Activated CD8-positive, alpha-beta memory T cell treated with anti-CD3 and anti-CD28 coated beads, Interleukin-2, amount 50 U/mL, for 1 hour (primary cell): ENCODE data around the gene OAS2.
A peak's percentile ranks its signal among the peaks of the same experiment; 100 is the strongest.

ENCODE experiments used
- DNase-seq: peaks from one replicate; pipeline ENCODE4 v3.0.0-alpha.2; 2020; ENCODE audit errors: extremely low read depth

Gene OAS2, protein sequence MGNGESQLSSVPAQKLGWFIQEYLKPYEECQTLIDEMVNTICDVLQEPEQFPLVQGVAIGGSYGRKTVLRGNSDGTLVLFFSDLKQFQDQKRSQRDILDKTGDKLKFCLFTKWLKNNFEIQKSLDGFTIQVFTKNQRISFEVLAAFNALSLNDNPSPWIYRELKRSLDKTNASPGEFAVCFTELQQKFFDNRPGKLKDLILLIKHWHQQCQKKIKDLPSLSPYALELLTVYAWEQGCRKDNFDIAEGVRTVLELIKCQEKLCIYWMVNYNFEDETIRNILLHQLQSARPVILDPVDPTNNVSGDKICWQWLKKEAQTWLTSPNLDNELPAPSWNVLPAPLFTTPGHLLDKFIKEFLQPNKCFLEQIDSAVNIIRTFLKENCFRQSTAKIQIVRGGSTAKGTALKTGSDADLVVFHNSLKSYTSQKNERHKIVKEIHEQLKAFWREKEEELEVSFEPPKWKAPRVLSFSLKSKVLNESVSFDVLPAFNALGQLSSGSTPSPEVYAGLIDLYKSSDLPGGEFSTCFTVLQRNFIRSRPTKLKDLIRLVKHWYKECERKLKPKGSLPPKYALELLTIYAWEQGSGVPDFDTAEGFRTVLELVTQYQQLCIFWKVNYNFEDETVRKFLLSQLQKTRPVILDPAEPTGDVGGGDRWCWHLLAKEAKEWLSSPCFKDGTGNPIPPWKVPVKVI

DNA sequence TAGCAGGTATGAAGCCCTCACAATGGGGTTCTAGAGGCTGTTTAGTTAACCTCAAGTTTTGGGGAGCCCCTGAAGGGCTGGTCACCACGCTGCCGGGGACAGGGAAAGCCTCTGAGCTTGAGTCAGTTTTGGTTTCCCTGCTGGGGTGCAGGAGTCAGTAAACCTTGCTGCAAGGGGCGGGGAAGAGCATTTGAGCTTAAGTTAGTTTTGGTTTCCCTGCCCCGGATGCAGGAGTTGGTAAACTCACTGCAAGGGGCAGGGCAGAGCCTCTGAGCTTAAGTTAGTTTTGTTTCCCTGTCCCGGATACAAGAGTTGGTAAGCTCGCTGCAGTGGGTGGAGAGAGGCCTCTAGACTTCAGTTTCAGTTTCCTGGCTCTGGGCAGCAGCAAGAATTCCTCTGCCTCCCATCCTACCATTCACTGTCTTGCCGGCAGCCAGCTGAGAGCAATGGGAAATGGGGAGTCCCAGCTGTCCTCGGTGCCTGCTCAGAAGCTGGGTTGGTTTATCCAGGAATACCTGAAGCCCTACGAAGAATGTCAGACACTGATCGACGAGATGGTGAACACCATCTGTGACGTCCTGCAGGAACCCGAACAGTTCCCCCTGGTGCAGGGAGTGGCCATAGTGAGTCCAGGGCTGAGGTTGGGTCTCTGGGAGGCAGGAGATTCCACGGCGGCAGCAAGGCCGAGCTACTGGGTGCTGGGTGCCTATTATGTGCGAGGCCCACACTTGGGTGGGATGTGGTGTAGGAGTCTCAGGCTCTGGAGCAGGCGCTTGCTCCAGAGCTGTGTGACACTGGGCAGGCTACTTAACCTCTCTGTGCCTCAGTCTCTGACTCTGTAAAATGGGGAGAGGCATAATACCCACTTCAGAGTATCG lies at the start of gene OAS2:
OAS2 (plus strand) TSS at position 357 of the 878 bp plus-strand sequence; CDS start at position 447, 90 bp downstream.
- DNase-seq: peak; percentile 29

DNA sequence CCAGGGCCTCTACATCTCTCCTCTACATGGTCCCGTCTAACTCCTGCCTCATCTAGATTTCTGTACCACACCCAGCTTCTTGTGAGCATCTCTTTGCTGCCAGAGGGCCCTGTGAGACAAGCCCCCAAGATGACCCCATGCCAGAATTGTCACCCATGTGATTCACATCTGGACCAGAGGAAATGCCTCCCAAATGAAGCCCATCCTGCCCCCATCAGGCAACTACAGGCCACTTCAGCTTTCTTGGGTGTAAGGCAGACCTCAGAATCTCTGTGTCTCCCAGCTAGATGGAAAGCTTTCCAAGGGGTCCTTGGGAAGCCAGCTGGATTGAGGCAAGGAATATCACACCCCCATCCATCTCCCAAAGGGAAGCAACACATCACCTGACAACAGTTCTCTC lies 49.3 kb upstream of the OAS2 start:
- no peak for DNase-seq

DNA sequence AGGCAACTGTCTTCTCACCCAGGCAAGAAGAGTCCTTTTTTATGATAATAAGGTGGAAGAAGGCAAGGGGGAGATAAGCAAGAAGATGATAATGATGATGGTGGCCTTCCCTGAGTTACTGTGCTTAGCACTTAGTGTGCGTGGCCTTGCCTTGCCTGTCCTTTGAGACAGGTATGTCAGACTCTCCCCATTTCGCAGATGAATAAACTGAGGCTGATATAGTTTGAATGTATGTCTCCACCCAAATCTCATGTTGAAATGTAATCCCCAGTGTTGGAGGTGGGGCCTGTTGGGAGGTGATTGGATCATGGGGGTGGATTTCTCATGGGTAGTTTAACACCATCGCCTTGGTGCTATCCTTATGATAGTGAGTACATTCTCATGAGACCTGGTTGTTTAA lies 48.6 kb upstream of the OAS2 start:
- no peak for DNase-seq

DNA sequence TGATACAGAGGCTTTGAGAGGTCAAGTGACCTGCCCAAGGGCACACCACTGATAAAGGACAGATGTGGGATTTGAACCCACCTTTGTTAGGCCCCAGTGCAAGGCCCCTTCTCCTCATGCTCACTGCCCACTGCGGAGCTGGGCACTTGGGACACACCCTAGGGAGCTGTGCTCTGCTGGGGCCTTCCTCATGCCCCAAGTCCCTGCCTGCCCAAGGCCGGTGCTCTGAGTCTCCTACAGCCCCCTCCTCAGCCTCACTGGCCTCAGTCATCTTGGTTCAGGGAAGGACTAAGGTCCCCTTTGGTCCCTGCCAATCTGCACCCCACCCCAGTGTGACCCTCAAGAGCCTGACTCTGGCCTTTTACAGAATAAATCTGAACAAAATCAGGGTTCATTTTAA lies 48.0 kb upstream of the OAS2 start:
- no peak for DNase-seq

DNA sequence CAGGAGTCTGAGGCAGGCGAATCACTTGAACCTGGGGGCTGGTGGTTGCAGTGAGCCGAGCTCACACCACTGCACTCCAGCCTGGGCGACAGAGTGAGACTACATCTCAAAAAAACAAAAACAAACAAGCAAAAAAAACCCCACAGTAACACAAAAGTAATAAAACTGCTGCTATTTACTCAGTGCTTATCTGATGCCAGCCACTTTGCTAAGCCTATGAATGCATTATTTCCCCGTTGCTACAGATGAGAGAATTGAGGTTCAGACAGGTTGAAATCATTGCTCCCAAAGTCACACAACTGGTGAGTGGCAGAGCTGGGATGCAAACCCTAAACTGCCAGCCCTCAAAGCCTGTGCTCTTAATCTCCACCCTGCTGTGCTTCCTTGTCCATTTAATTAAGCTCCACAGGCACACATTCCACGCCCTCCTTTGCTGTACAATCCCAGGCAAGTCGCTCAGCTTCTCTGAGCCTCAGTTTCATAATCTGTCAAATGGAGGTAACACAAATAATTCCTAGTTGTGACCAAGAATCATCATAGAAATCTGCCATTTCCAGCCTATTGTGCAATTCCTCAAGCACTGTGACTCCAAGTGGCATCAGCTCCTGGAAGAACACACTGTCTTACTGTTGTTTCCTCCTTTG lies 45.7 kb upstream of the OAS2 start:
- DNase-seq: no peak

DNA sequence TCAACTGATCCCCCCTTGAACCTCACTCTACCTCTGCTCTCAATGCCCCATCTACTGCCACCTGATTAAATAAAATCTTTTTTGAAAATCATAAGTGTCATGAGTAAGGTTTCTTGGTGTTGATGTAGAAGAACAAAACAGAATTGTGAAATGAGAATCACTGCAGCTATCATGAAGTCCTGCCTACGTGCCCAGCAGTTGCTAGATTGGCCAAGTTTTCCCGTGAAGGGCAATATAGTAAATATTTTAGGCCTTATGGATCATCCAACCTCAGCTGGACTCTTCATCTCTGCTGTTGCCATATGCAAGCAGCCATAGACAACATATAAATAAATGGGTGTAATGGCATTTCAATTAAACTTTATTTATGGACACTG lies 45.2 kb upstream of the OAS2 start:
- no peak for DNase-seq

DNA sequence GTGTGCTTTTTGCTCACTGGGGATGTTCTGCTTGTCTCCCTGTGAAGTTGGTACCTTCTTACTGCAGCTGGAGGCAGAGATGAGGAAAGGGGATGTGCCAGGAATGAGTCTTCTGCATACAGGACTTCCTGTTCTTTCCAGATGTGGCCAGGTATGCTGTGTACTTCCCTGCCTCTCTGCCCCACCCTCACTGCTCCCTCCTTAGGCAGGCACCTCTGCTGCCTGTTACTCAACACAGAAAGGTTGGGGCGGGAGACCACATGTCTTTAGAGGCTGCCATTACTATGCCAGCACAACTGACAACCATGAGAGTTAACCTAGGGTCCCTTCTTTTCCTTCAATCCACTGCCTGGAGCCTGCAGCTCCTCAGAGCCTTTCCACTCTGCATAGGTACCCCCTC lies 42.1 kb upstream of the OAS2 start:
- DNase-seq: no peak

DNA sequence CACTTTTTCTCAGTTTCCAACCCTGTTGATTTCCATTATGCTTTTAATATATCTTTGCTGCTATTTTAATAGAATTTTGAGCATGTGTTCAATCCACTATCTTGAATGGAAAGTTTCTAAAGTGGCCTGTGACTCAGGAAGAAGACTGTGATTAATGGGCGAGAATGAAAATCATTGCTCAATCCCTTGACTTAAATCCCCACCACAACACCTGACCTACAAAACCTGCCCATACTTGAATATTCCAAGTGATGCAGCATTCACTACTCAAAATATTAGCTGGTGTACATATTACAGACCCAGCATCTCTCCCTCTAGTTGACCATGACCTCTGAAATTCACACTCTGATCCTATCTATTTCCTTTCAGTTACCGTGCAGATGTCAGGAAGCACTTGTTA lies 41.4 kb upstream of the OAS2 start:
- no peak for DNase-seq

DNA sequence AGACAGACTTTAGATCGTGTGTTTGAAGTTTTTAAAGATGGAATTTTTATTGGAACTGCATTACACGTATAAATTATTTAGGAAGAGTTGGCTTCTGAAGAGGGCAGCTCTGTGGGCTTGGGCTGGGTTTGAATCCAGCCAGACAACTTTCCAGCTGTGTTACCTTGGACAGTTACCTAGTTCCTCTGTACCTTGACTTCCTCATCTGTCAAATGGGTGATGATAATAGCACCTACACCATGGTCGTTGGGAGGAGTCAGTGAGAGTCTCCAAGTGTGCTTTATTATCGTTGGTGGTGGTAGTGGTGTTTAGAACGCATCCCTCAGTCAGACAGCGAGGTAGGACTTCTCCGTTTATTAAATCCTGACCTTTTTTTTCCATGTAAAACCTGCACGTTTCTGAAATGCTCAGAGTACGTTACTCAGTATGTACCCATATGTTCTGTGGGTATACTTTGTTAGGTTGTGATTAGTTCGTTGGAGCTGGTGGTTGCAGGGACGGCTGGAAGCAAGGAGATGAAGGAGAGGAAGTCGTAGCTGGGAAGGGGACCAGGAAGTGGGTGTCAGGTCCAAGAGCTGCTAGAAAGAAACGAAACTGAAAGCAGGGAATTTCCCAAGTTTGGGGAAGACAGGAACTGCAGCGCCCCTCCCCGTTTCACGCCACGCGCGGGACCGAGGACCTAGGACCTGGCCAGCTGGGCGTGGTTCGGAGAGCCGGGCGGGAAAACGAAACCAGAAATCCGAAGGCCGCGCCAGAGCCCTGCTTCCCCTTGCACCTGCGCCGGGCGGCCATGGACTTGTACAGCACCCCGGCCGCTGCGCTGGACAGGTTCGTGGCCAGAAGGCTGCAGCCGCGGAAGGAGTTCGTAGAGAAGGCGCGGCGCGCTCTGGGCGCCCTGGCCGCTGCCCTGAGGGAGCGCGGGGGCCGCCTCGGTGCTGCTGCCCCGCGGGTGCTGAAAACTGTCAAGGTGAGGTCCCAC lies 40.3 kb upstream of the OAS2 start, which contains the start of gene OAS3:
OAS3 (plus strand) TSS at position 734 of the 979 bp plus-strand sequence; CDS start at position 791, 57 bp downstream.
- peak; percentile 9 for DNase-seq

DNA sequence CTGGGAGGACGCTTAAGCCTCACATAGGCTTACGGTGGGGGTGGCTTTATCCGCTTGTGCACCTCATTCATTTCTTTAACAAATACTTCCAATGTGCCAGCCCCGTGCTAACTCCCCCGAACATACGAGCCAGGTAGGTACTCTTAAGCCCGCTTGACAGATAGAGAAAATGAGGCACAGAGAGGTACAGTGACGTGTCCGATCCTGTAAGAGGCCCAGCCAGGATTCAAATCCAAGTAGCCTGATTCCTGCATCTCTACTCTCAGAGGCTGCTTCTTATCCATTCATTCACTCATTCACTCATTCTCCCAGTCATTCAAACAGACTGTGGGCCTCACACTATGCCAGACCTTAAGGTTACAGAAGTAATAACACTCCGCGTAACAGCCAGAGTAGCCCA lies 39.6 kb upstream of the OAS2 start:
- no peak for DNase-seq

DNA sequence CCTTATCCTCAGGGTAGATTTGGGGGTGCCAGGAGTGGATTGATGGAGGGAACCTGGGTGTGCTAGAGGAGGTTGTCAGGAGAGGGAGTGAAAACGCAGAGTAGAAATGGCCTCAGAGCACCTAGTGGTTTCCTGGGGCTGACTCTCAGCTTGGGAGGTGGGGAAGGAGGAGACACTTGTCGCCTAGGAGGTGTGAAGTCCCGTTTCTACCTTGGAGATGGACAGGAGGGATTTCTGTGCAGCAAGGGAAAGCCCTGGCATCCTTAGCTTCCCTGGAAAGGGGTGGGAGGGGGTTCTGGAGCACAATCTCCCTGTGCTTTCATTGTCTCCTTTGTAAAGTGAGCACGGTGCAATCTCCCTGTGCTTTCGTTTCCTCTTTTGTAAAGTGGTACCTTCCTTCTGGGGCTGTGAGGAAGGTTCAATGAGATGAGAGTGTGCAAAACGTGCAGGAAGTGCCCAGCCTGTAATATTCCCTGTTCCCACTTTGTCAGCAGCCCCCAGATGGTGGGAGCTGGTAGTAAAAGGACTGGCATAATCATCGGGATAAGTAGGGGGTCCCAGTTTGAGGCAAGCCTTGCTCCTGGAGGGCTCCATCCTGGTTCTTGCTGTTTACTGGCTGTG lies 38.4 kb upstream of the OAS2 start:
- DNase-seq: no peak

DNA sequence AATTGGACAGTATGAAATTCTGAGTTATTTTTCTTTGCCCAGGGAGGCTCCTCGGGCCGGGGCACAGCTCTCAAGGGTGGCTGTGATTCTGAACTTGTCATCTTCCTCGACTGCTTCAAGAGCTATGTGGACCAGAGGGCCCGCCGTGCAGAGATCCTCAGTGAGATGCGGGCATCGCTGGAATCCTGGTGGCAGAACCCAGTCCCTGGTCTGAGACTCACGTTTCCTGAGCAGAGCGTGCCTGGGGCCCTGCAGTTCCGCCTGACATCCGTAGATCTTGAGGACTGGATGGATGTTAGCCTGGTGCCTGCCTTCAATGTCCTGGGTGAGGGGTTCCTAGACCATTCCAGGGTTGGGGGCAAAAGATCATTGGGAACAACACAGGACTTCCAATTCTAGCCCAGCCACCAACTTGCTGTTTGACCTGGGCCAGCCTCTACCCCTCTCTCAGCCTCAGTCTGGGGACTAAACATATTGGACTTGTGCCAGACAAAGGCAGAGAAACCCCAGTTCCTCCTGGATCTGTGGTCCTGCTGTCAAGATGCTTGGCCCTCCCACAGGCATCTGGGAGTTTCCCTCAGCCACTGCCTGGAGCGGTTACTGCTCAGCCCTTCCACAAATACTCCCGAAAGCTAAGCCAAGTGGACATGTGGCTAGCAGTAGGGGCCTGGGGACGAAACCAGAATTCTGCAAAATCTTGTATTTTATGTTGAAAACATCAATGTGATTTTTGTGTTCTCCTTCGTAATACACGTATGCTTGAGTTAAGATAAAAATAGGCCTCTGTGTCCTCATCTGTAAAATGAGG lies 36.6 kb upstream of the OAS2 start:
- DNase-seq: no peak

DNA sequence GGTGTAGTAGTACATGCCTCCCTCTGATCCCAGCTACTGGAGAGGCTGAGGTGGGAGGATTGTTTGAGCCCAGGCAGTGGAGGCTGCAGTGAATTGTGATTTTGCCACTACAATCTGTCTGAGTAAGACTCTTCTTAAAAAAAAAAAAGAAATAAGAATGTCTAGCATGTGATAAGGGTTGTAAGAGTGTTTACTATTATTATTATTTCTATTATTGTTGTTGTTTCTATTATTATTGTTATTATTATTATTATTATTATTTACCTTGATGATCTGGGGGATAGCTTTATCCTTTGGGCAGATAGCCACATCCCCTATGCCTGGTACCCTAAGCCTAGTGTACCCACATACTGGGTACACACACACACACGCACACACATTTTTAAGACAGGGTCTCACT lies 35.7 kb upstream of the OAS2 start:
- DNase-seq: no peak

DNA sequence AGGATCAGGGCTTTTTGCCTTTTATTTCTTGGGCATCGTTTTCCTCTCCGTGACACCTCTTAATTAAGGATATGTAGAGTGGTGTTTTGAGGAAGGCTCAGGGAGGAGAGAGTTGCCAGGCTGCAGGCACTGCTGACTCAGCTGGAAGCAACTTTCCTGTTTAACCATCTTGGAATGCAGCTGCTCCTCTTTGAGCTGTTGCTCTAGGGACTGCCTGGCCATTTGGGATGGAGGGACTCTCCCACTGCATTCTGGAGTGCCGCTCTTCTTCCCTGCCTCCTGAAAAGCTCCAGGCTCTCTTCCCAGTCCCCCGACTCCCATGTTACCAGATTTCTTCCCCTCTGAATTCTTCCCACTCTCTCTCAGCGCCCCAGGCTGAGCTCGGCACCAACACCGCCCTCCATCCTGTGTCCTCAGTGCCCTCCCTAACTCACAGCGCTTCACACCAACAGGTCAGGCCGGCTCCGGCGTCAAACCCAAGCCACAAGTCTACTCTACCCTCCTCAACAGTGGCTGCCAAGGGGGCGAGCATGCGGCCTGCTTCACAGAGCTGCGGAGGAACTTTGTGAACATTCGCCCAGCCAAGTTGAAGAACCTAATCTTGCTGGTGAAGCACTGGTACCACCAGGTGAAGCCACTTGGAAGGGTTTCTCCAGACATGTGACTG lies 34.2 kb upstream of the OAS2 start:
- DNase-seq: no peak

DNA sequence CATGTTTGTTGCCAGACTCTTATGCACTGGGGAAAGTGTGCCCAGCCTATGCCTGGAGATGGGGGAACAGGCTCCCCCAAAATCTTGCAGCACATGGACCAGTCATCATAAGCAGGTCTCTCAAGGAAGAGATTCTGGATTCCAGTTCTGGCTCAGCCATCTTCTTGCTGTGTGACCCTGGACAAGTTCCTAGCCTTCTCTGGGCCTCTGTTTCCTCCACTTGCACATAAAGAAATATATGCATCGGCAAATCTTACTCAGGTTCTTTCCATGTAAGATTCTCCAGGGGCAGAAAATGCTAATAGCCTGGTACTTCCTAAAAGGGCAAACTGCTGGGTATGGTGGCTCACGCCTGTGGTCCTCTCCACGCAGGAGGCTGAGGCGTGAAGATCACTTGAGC lies 32.8 kb upstream of the OAS2 start:
- DNase-seq: no peak

DNA sequence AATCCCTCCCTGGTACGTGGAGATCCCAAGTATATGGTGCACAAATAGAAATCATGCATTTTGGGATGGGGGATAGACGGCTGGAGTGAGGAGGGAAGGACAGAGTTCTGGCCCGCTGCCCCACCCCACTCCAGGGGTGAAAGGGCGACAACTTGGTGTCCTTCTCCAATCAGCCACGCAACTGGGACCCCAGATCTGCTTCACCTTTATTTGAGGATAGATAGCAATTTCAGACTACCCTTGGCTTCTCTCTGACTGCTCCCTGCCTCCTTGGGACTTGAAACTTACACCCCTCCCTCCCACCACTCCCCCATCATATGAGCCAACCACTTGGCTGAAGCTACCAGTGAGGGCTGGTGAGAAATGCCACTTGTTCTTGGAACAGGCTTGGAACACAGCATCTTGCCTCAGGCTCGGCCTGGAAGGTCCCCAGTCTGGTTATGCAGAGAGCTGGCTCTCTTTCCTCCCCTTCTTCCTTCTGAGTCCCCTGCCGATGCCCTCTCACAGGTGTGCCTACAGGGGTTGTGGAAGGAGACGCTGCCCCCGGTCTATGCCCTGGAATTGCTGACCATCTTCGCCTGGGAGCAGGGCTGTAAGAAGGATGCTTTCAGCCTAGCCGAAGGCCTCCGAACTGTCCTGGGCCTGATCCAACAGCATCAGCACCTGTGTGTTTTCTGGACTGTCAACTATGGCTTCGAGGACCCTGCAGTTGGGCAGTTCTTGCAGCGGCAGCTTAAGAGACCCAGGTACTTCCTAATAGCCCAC lies 31.9 kb upstream of the OAS2 start:
- DNase-seq: no peak

DNA sequence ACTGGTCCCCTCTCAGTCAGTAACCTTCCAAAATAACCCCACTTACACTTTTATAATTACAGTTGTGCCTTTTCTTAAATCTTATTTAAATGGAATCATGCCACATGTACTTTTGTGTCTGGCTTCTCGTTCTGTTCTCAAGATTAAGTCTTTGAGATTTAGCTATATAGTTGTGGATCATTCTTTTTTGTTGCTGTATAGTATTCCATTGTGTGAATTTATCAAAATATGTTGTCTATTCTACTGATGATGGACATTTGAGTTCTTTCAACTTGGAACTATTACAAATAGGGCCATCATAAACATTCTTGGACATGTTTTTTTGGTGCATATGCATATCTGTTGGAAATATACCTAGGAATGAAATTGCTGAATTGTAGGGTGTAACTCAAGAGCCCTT lies 31.0 kb upstream of the OAS2 start:
- DNase-seq: no peak

DNA sequence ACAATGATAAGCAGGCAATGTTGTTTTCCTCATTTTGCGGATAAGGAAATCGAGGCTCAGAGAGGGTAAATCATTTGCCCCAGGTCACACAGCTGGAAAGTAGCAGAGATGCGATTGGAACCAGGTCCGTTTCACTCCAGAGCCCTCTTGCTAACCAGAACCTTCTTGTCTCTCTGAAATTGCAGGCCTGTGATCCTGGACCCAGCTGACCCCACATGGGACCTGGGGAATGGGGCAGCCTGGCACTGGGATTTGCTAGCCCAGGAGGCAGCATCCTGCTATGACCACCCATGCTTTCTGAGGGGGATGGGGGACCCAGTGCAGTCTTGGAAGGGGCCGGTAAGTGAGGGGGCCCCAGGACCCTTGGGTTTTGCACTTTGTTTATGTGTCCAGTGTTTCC lies 30.6 kb upstream of the OAS2 start:
- DNase-seq: no peak
